Rectal smooth muscle tissue (tissue), 1 donor: ENCODE data around the gene SOS2.

ENCODE experiments used
- H3K27ac ChIP-seq: one replicate; pipeline ENCODE4 v1.7.0; 2013; ENCODE audit warnings: low read depth, low read length, inconsistent platforms
- H3K27me3 ChIP-seq: one replicate; pipeline ENCODE4 v1.7.0; 2013; ENCODE audit warnings: low read length; ENCODE audit not compliant: control insufficient read depth, insufficient read depth
- H3K36me3 ChIP-seq: one replicate; pipeline ENCODE4 v1.7.0; 2013; ENCODE audit warnings: low read length; ENCODE audit not compliant: control insufficient read depth, insufficient read depth
- H3K4me1 ChIP-seq: one replicate; pipeline ENCODE4 v1.7.0; 2013; ENCODE audit warnings: low read length; ENCODE audit not compliant: control insufficient read depth, insufficient read depth
- H3K4me3 ChIP-seq: one replicate; pipeline ENCODE4 v1.7.0; 2013; ENCODE audit warnings: low read length
- H3K9ac ChIP-seq: one replicate; pipeline ENCODE4 v1.7.0; 2013; ENCODE audit warnings: low read length

The SOS2 gene

DNA sequence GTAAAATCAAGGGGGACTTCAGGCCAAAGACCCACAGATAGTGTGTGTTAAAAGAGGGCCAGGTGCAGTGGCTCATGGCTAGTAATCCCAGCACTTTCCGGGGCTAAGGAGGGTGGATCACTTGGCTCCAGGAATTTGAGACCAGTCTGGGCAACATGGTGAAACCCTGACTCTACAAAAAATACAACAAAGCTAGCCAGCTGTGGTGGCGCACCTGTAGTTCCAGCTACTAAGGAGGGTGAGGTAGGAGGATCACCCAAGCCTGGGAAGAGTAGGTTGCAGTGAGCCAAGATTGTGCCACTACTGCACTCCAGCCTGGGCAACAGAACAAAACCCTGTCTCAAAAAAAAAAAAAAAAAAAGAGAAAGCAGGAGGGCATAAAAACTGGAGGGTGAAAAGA lies 123.5 kb downstream of the SOS2 start:
- no peaks in the 10 kb centered on the region for H3K4me1 ChIP-seq
- H3K36me3 ChIP-seq, result peaks cover 16% of the 10 kb centered on the region
- no peak overlapping the region for H3K9ac ChIP-seq
- H3K27ac ChIP-seq, result no peak overlapping the region
- no peak overlapping the region for H3K4me3 ChIP-seq
- no peaks in the 10 kb centered on the region for H3K27me3 ChIP-seq

DNA sequence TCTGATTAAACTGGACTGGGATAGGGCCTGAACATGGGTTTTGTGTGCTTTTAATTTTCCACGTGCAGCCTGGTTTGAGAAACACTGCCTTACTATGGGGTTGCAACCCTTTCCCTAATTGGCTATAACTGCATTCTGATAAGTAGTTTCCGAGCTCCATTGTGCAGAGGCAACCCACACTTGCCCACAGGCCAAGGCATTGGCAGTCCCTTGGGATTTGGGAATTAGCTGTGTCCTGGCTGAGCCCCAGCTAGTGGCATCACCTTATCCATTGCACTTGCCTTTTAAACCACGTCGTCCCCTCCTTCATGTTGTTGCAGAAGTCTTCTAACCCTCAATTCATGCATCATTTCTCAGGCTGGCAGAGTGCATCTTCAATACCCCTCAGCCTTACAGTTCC lies 125.2 kb downstream of the SOS2 start:
- no peaks in the 10 kb centered on the region for H3K4me1 ChIP-seq
- H3K27ac ChIP-seq, result no peak overlapping the region
- H3K27me3 ChIP-seq, result no peaks in the 10 kb centered on the region
- no peak overlapping the region for H3K4me3 ChIP-seq
- H3K9ac ChIP-seq, result no peak overlapping the region
- H3K36me3 ChIP-seq, result peaks cover 9% of the 10 kb centered on the region

- Histone ChIP-seq H3K36me3 (peaks cover 3% of the 10 kb centered on the region), H3K9ac (peak overlapping the region; percentile 13), H3K4me3 (no peak overlapping the region), H3K27me3 (no peaks in the 10 kb centered on the region), H3K27ac (no peak overlapping the region), H3K4me1 (no peaks in the 10 kb centered on the region)
Observed at GRCh38 chr14:50103558-50103957, 127.8 kb downstream of the SOS2 start.

DNA sequence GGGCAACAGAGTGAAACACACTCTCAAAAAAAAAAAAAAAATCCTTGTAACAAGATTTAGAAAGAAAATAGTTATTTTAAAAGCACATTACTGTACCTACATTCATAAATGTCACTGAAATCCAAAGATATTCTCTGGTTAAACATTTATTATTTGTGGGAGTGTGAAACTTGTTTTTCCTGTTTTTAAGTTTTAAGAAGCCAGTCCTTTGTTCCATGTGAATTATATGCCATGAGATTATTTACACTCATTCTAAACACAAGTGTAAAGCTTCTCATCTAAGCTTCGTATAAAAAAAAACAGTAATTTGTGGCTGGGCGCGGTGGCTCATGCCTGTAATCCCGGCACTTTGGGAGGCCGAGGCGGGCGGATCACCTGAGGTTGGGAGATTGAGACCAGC lies 130.0 kb downstream of the SOS2 start:
- peaks cover 3% of the 10 kb centered on the region for H3K36me3 ChIP-seq
- no peak overlapping the region for H3K9ac ChIP-seq
- no peak overlapping the region for H3K4me3 ChIP-seq
- H3K4me1 ChIP-seq, result no peaks in the 10 kb centered on the region
- no peaks in the 10 kb centered on the region for H3K27me3 ChIP-seq
- no peak overlapping the region for H3K27ac ChIP-seq

DNA sequence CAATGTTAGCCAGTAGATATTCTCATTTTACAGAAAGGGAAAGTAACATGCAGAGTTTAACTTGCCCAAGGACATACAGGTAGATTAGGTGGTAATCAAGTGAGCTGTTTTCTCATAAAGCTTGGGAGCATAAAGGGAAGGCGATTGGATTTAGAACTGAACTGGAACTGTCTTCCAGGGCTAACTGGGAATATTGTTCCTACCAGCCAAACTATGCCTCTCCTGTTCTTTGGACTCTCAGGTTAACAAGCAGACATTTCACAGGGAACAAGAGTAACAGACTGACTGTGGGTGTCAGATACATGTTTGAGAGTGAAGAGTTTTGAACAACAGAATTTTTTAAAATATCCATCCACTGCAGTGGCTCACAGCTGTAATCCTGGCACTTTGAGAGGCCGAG lies 130.6 kb downstream of the SOS2 start:
- H3K36me3 ChIP-seq, result peaks cover 3% of the 10 kb centered on the region
- H3K9ac ChIP-seq, result no peak overlapping the region
- no peaks in the 10 kb centered on the region for H3K27me3 ChIP-seq
- H3K27ac ChIP-seq, result no peak overlapping the region
- H3K4me3 ChIP-seq, result no peak overlapping the region
- no peaks in the 10 kb centered on the region for H3K4me1 ChIP-seq

DNA sequence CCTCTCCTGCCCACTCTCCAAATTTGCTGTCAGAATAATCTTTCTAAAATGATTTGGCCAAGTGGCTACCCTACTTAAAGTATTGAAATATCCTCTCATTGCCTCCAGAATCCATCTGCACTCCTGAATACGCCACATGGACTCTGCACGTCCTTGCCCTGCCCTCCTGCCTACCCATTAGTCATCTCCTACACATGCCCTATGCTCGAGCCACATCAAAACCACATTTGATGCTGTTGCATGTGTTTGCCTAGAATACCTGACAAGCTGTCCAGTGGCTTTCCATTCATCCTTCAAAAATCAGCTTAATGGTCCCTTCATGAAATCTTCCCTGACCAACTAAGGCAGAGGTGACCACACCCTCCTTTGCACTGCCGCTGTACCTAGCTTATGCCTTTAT lies 132.0 kb downstream of the SOS2 start:
- H3K36me3 ChIP-seq, result peaks cover 3% of the 10 kb centered on the region
- H3K4me3 ChIP-seq, result no peak overlapping the region
- no peaks in the 10 kb centered on the region for H3K4me1 ChIP-seq
- no peak overlapping the region for H3K9ac ChIP-seq
- no peak overlapping the region for H3K27ac ChIP-seq
- no peaks in the 10 kb centered on the region for H3K27me3 ChIP-seq

GRCh38 chr14:50095895-50096294 lies 135.5 kb downstream of the SOS2 start:
- H3K9ac ChIP-seq, result no peak overlapping the region
- no peaks in the 10 kb centered on the region for H3K36me3 ChIP-seq
- H3K27ac ChIP-seq, result no peak overlapping the region
- no peaks in the 10 kb centered on the region for H3K27me3 ChIP-seq
- no peak overlapping the region for H3K4me3 ChIP-seq
- no peaks in the 10 kb centered on the region for H3K4me1 ChIP-seq

GRCh38 chr14:50094056-50094755 lies 137.2 kb downstream of the SOS2 start:
- Histone ChIP-seq H3K4me1 (no peaks in the 10 kb centered on the region), H3K9ac (no peak overlapping the region), H3K36me3 (no peaks in the 10 kb centered on the region), H3K27ac (no peak overlapping the region), H3K4me3 (no peak overlapping the region), H3K27me3 (no peaks in the 10 kb centered on the region)

DNA sequence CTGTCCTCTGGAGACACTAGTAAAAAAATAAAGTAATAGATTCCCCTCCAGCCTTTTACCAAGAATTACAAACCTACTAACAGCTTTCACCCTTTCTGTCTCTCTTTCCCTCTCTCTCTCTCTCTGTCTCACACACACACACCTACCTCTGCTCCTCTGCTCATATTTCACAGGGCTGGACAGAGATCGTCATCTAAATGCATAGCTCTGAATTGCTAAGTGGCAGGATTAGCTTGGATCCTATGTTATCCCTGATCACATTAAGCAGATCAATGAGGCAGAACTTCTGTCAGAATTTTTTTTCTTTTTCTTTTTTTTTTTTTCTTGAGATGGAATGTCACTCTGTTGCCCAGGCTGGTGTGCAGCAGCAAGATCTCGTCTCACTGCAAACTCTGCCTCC lies 137.9 kb downstream of the SOS2 start:
- H3K27ac ChIP-seq, result no peak overlapping the region
- no peaks in the 10 kb centered on the region for H3K36me3 ChIP-seq
- no peak overlapping the region for H3K4me3 ChIP-seq
- no peaks in the 10 kb centered on the region for H3K27me3 ChIP-seq
- no peaks in the 10 kb centered on the region for H3K4me1 ChIP-seq
- no peak overlapping the region for H3K9ac ChIP-seq

GRCh38 chr14:50092006-50092555 lies 139.3 kb downstream of the SOS2 start:
- Histone ChIP-seq H3K27ac (no peak overlapping the region), H3K4me3 (no peak overlapping the region), H3K27me3 (no peaks in the 10 kb centered on the region), H3K4me1 (no peaks in the 10 kb centered on the region), H3K36me3 (no peaks in the 10 kb centered on the region), H3K9ac (no peak overlapping the region)

DNA sequence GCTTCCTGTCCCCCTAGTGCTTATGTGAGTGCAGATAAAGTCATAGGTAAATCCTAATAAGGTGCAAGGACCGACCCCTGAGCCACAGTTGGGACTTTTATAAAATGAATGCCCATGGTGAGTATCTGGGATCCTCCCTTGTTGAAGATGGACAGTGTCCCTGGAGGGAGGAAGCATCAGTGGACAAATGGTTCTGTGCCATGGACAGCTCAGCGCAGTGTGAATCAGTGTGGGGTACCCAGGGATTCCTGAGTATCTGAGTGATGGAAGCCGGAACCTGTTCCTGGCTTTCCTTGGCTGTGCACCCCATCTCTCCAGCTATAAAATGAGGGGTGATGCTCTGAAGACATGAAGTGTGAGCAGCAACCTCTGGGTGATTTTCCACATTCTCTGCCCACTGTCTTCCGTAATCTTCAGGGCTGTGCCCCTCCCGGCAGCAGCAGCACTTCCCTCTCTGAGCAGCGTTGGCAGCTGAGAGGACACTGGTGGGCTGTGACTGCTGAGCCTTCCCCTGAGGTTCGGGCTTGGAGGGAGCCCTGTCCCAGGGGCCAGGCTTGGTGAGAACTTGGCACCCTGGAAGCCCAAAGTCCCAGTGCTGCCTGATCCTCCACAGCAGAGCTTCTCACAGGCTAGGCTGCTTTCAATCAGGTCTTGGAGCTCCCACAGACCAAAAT lies 140.0 kb downstream of the SOS2 start:
- H3K4me3 ChIP-seq, result no peak overlapping the region
- no peaks in the 10 kb centered on the region for H3K4me1 ChIP-seq
- no peaks in the 10 kb centered on the region for H3K36me3 ChIP-seq
- H3K9ac ChIP-seq, result no peak overlapping the region
- H3K27me3 ChIP-seq, result no peaks in the 10 kb centered on the region
- no peak overlapping the region for H3K27ac ChIP-seq

- no peak overlapping the region for H3K9ac ChIP-seq
- no peaks in the 10 kb centered on the region for H3K27me3 ChIP-seq
- no peaks in the 10 kb centered on the region for H3K4me1 ChIP-seq
- no peak overlapping the region for H3K27ac ChIP-seq
- no peaks in the 10 kb centered on the region for H3K36me3 ChIP-seq
- no peak overlapping the region for H3K4me3 ChIP-seq
Observed at GRCh38 chr14:50089208-50089607, 142.2 kb downstream of the SOS2 start.

GRCh38 chr14:50088731-50089130 lies 142.6 kb downstream of the SOS2 start:
- Histone ChIP-seq H3K9ac (no peak overlapping the region), H3K4me3 (no peak overlapping the region), H3K36me3 (no peaks in the 10 kb centered on the region), H3K27me3 (no peaks in the 10 kb centered on the region), H3K4me1 (no peaks in the 10 kb centered on the region), H3K27ac (no peak overlapping the region)
